SHP77 treated with DMSO at 0.1 percent for 48 hours (cell line): Measurements from ENCODE around the gene ACBD7.

Experiments used
- DNase-seq: peaks from one replicate; lab custom pipeline; 2025; lab: John Stamatoyannopoulos, UW

Gene ACBD7

DNA sequence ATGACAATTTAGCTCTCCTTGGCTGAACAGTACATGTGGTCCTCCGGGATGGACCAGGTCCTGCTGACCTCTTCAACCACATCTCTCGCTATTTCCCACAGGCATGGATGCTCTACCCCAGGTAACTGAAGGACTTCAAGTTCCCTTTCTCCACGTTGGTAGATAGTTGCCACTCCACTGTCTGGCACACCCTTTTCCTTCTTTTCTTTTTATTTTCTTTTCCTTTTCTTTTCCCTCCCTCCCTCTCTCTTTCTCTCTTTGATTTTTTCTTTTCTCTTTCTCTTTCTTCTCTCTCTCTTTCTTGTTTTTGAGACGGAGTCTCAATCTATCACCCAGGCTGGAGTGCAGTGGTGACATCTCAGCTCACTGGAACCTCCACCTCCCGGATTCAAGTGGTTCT lies 2.8 kb upstream of the ACBD7 start:
- no peak for DNase-seq

DNA sequence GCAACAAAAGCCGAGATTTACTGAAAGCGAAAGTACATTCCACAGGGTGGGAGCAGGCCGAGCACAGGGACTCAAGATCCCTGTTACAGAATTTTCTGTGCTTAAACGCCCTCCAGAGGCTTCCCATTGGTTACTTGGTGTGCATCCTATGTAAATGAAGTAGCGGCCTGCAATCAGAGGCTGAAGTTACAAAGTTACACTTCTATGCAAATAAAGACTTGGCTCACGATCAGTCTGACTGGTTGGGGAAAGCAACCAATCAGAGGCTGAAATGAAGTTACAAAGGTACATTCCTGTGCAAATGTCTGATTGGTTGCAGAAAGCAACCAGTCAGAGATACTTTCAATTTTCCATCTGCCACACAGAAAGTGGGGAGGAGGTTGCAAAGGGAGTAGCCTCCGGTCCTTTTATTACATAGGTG lies 4.1 kb downstream of the ACBD7 start:
- DNase-seq: no peak

DNA sequence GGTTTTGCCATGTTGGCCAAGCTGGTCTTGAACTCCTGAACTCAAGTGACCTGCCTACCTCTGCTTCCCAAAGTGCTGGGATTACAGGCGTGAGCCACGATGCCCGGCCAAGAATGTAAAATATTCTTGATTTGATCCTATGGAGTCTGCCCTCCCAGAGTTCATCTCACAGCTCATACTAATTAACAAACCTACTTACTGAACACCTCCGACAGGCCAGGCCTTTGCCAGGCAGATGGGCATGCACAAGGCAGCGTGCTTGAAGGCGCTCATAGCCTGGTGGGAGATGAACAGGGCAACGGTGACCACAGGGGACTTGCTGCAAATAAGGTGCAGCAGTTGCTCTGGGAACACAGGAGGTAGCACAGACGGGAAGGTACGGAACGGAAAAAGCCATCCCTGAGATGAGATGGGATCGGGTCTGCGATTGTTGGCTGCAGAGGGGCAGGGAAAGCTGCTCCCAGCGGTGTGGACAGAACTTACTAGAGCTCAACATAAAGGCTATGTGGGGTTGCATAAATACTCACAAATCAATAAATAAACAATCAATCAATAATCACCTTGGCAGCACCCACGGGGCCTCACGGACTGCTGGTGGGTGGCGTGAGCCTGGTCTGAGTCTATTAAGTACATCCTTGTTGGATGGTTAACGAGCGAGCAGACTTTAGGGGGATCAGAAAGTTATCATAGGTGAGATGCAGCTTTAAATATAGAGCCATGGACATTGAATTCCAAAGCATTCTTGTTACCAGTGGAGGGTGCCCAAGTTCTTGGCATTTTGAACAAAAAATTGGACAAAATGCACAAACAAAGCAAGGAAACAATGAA lies 4.7 kb downstream of the ACBD7 start:
- no peak for DNase-seq

DNA sequence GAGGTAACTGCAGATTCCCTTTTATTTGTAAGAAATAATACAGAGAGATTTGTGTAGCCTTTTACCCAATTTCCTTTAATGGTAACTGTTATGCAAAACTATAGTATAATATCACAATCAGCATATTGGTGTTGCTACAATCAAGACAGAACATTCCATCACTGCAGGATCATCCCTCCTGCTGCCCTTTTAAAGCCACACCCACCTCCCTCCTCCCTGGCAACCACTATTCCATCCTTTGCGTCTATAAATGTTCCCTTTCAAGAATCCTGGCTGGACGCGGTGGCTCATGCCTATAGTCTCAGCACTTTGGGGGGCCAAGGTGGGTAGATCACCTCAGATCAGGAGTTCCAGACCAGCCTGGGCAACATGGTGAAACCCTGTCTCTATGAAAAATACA lies 13.2 kb downstream of the ACBD7 start:
- DNase-seq: no peak

DNA sequence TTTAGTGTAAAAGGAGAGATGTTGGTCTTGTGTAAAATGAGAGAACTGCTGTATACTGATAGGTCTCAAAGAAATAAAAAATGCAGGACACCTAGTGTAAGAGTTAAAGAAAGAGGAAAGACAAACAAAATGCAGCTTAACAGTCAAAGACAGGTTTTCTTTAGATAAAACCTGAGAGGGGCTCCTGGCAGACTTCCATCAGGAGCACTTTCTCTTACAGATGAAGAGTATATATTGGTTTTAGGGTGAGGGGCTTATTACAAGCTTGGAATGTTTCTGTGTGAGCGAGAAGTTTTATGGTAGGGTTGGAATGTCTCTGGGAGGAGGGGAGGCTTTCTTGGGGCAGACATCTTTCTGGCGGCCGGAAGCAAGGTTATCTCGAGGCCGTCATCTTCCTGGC lies 16.2 kb downstream of the ACBD7 start:
- no peak for DNase-seq

DNA sequence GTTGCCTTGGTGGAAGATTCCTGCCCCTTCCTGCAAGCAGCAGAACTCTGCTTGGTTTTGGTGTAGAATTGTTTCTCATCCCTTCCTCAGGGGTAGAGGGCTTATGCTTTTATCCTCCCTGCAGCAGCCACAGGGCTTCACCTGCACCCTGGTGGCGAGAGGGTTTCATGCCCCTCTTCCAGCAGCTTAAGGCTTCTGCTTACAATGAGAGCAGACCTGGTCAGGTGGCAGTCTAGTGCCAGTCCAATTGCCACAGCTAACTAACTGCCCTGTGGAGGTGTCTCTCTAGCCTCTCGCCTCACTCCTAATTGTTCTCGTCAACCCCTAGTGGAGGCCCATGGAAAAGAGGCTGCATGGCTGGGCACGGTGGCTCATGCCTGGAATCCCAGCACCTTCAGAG lies 19.3 kb downstream of the ACBD7 start:
- no peak for DNase-seq

DNA sequence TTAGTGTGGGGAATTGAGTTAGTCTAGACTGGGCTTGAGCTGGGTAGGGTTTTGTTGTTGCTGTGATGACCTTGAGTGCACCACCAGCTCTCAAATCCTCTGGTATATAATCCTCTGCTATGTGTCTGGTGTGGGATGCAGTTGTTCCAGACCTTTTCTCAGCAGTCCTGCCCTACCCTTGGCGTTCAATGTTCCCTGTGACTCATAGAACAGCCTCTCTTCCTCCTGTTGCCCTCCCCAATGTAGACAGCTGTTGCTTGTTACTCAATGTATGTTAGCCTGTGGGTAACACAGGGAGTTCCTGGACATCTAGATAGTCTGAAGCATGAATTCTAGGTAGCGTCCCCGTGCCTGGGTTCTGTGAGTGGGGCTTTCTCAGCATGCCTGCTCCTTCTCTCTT lies 19.8 kb downstream of the ACBD7 start:
- no peak for DNase-seq

DNA sequence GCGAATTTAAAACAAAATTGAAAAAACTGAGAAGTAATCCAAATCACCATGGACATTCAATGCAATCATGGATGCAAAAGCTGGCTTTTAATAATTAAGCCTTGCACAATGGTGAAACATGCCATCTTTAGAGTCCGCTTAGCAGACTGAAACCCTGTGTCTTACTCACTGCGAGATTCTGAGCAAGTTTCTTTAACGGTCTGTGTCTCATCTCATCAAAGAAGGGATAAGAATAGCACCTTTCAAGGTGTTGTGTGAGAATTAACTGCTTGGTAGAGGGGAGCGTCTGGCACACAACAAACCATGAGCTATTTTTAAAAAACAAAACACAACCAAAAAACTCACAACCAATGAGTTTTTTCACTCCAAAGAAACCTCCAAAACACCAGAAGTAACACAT lies 21.4 kb downstream of the ACBD7 start:
- no peak for DNase-seq

DNA sequence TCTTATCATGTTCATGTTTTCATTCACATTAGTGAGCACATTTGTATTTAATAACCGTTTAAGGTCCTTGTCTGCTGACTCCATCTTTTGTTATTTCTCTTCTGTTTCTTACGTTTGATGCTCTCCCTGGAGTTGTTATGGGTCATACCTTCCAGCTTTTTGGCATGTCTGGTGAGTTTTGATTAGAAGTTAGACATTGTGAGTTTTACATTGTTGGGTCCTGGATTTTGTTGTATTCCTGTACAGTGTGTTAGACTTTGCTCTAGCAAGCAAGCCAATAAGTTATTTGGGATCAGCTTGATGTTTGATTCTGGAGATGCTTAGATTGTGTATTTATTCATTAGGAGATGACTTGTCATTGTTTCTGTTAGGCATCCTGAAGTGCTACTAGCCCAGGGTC lies 27.9 kb downstream of the ACBD7 start:
- no peak for DNase-seq

DNA sequence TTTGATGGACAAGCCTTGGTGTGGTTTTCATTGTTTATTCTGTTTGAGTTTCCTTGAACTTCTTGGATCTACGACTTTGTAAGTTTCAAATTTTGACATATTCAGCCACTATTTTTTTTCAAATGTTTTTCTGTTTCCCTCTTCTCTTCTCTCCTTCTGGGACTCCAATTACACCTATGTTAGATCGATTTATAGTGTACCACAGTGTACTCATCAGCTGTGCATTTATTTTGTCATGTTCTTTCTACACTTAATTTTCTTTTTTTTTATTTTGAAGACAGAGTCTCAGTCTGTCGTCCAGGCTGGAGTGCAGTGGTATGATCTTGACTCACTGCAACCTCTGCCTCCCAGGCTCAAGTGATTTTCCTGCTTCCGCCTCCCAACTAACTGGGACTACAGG lies 28.7 kb downstream of the ACBD7 start:
- no peak for DNase-seq

DNA sequence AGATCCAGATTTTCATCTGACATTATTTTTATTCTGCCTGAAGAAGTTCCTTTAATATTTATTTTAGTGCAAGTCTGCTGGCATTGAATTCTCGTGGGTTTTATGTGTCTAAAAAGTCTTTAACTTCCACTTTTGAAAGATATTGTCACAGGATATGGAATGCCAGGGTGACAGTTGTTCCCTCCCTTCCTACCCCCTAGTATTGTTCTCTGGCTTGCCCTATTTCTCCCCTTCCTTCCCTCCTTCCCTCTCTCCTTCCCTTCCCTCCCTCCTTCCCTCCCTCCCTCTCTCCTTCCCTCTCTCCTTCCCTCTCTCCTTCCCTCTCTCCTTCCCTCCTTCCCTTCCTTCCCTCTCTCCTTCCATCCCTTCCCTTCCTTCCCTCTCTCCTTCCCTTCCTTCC lies 29.9 kb downstream of the ACBD7 start:
- DNase-seq: no peak

DNA sequence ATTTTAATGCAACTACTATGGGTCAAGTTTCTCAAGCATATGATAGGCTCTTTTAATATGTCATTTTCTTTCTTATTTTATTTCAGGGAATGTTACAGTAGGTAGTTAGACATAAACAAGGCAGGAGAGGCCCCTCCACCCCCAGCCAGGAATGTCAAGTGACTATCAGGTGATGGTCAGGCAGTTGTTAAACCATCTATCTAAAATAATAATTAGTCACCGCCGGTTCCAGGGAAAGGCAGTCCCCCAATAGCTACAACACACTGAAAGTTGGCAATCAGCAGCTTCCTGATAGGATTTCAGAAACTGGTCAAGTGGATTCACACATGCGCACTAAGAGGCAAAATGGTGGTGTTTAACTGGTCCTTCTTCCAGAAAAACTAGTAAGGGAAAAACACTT lies 35.5 kb downstream of the ACBD7 start:
- no peak for DNase-seq

DNA sequence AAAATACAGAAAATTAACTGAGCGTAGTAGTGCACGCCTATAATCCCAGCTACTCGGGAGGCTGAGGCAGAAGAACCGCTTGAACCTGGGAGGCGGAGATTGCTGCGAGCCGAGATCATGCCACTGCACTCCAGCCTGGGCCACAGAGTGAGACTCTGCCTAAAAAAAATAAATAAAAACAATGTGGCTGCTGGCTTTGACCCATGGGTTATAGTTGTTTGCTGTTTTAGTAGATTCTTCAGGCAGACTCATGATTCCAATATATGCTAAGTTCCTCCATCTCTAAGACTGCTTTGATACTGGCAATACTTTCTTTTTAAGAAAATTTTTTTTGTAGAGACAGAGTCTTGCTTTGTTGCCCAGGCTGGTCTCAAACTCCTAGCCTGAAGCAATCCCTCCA lies 36.5 kb downstream of the ACBD7 start:
- DNase-seq: no peak

DNA sequence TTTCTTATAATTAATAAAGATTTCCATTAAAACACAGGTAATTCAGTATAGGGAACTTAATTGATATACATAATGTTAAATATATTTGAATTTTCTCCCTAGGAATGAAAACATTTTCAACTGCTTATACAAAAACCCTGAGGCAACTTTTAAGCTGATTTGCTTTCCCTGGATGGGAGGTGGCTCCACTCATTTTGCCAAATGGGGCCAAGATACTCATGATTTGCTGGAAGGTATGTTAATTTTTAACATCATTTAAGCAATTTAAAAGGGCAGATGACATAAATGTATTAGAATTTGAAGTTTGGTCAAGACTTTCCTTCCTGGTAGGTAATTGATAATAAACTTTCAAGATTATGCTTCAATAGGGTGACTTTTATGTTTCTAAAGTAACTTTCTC lies 39.0 kb downstream of the ACBD7 start:
- no peak for DNase-seq

DNA sequence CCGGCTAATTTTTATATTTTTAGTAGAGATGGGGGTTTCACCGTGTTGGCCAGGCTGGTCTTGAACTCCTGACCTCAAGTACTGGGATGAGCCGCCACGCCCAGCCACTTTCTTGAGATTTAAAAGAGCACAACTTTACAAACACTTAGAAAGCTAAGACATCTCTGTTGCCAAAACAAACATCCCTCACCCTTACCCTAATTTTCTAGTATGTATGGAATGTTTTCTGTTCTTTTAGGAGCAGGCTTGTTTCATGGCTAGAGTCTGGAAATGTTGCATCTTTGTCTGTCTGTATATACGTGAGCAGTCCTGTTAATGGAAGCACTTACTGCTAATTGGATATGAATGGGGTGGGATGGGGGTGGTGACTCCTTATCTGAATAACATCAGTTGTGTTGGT lies 42.0 kb downstream of the ACBD7 start:
- no peak for DNase-seq

DNA sequence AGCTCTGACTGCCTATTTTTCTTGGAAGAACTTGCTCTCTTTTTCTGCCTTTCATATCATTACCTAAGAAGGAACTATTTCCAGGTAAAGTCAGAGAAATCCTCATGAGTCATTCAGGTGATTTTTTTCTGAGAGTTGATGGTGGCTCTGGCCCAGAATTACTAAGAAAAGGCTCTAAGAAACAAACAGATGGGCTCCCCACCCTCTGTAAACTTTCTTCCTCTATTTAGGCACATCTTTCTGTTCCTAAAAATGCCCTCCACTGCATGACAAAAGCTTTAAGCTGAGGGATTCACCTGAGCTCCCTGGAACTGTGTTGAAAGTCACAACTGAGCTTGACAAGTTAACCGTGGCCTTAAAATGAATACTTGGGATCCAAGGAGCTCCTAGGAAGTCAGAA lies 43.2 kb downstream of the ACBD7 start:
- no peak for DNase-seq

DNA sequence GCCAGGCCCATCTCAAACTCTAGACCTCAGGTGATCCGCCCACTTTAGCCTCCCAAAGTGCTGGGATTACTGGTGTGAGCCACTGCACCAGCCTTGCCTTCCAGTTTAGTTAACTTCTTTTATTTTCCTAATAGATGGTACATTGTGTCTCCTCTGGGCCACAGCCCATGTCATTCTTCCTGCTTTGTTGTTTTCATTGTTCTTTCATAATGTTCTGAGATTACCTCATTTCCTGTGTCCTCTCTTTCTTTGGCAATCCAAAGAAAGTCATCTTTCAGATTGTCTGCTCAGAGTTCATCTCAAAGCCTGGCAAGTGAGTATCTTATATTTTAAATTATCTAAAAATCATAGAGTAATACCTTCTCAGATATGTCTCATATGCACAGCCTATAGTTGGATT lies 44.9 kb downstream of the ACBD7 start, which contains the start of gene OLAH:
TSS of gene OLAH (plus strand) at position 270 of the 400 bp plus-strand sequence. CDS start 3,346 bp downstream, outside the sequence.
- no peak for DNase-seq

DNA sequence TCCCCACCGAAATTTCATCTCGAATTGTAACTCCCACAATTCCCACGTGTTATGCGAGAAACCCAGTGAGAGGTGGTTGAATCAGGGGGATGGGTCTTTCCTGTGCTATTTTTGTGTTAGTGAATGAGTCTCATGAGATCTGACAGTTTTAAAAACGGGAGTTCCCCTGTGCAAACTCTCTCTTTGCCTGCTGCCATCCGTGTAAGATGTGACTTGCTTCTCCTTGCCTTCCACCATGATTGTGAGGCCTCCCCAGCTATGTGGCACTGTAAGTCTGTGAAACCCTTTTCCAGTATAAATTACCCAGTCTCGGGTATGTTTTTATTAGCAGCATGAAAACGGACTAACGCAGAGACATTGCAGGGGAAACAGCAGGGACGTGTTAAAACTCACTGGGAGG lies 50.2 kb downstream of the ACBD7 start:
- no peak for DNase-seq

DNA sequence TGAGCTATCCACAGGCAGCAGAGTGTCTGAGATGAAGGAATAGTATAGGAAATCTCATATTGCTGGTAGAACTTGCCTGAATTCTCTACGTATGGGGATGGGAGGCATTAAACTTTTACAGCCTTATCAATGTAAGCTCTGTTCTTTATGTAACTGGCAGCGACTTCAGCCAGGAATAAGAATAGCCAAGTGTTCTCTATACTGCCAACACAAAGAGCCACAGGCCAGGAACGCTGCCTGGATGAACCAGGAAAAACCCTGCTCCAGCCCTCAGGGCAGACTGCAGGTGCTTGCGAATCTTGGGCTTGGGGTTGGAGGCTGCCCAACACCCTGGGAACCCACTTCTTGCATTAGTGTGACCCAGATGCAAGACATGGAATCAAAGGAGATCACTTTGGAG lies 50.9 kb downstream of the ACBD7 start:
- DNase-seq: no peak

DNA sequence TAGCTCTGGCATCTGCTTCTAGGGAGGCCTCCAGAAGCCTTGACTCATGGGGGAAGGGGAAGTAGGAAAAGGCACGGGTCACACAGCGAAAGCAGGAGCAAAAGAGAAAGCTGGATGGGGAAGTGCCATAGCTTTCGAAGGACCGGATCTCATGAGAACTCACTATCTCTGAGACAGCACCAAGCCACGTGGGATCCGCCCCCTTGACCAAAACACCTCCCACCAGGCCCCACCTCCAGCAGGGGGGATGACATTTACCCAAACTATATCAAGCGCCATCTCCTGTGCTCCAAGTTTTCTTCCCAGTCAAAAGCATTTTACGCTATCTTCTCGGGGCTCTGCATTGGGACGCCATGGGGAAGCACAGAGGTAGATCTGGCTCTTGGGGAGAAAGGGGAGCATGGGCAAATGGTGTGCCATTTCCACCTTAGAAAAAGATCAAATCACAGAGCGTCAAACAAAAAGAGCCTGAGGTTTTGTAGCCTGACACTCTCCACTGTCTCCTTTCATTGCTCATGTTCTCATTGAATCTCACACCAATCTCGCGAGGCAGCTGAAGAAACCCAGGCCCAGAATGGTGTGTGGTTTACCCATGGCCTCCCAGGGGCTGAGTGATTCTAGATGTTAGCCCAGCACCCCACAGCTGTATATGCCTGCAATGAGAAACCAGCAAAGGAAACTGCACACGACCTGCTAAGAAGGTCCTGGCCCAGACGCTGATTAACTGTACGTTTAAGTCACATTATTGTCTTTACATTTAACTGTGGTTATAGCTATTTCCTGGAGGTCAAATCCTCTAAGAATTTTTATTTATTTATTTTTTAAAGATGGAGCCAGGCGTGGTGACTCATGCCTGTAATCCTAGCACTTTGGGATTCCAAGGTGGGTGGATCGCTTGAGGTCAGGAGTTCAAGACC lies 52.9 kb downstream of the ACBD7 start:
- DNase-seq: no peak

DNA sequence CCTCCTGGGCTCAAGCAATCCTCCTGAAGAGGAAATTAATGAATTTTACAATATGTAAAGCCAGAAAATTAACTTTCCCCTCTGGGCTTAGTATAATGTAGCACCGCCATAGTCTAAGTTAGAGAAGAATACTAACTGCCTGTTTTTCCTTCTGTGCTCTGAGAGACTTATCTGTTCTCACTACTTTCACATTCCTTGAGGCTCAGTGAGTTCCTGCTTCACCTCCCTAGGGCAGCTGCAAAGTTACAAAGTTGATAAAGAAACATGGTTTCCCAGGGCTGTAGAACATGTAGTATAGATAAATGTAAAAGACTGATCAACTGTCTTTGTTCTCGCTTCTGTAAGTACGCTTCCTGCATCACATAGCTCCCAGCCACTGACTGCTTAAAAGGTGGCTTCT lies 60.8 kb downstream of the ACBD7 start:
- DNase-seq: no peak
